Left ventricle myocardium inferior (tissue), 1 donor: ENCODE data around the gene UBA5. TPM values are rescaled to one million over a fixed set of nuclear protein-coding genes. Genes with fewer than 3 reads are reported as not detected.

ENCODE experiments used
- DNase-seq: peaks from one replicate; pipeline ENCODE4 v3.0.0-alpha.2; 2020
- H3K27ac ChIP-seq: fragments of 200-600 bp; replicated peaks from 2 replicates; pipeline ENCODE4 v1.8.0; 2021
- H3K27me3 ChIP-seq: fragments of 200-600 bp; 2 replicates; pipeline ENCODE4 v1.8.0; 2021; ENCODE audit warnings: low read depth
- H3K36me3 ChIP-seq: fragments of 200-600 bp; 2 replicates; pipeline ENCODE4 v1.8.0; 2021
- H3K4me1 ChIP-seq: fragments of 200-600 bp; 2 replicates; pipeline ENCODE4 v1.8.0; 2021
- H3K4me3 ChIP-seq: fragments of 200-600 bp; 2 replicates; pipeline ENCODE4 v1.8.0; 2021; ENCODE audit warnings: mild to moderate bottlenecking, moderate library complexity
- H3K9me3 ChIP-seq: fragments of 200-600 bp; replicated peaks from 2 replicates; pipeline ENCODE4 v1.8.0; 2021
- intact Hi-C: fragments of 100-400 bp; cut with micrococcal nuclease; formaldehyde crosslinking; loops from one replicate; pipeline ENCODE4 v1.11.0; 2022
- total RNA-seq: library from RNA; stranded (reverse); fragmentation: NEBNext Ultra II Directional; extraction: Animal tissue kit (Norgen Biotek cat#: 25700); gene quantifications from one replicate; pipeline ENCODE4 v1.2.1, GENCODE V29; 2021
- TF ChIP-seq, protein P1 (sequence below): fragments of 200-600 bp; IDR thresholded peaks from 2 replicates; pipeline ENCODE4 v1.8.0; 2021; ENCODE audit warnings: antibody characterized with exemption, mild to moderate bottlenecking, borderline replicate concordance
- donor health status: DM: no; HTN: yes; CAD: no; lungs with severe emphysema.

UBA5 gene
- total RNA-seq, 1 donor from 2014 or later, result 37.5 TPM

DNA sequence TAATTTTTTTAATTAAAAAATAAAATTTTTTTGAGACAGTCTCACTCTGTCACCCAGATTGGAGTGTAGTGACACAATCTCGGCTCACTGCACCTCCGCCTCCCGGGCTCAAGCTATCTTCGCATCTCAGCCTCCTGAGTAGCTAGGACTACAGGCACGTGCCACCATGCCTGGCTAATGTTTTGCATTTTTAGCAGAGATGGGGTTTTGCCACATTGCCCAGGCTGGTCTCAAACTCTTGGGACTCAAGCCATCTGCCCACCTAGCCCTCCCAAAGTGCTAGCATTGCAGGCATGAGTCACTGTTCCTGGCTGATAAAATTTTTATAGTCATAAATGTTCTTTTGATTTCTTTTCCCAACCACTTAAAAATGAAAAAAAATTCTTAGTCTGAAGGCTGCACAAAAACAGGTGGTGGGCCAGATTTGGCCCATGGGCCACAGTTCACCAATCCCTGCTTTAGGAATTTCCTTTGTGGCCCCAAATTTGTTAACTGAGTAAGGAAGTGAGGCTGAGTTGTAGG, 9.2 kb downstream of the UBA5 start:
- Histone ChIP-seq H3K36me3 (peaks cover 57% of the 10 kb centered on the region), H3K4me3 (no peak overlapping the region), H3K9me3 (no peaks in the 10 kb centered on the region), H3K27ac (no peak overlapping the region), H3K4me1 (peaks cover 33% of the 10 kb centered on the region), H3K27me3 (no peaks in the 10 kb centered on the region)
- no peak for DNase-seq
- intact Hi-C loops, result no loop called here
- TF ChIP-seq, protein P1, sequence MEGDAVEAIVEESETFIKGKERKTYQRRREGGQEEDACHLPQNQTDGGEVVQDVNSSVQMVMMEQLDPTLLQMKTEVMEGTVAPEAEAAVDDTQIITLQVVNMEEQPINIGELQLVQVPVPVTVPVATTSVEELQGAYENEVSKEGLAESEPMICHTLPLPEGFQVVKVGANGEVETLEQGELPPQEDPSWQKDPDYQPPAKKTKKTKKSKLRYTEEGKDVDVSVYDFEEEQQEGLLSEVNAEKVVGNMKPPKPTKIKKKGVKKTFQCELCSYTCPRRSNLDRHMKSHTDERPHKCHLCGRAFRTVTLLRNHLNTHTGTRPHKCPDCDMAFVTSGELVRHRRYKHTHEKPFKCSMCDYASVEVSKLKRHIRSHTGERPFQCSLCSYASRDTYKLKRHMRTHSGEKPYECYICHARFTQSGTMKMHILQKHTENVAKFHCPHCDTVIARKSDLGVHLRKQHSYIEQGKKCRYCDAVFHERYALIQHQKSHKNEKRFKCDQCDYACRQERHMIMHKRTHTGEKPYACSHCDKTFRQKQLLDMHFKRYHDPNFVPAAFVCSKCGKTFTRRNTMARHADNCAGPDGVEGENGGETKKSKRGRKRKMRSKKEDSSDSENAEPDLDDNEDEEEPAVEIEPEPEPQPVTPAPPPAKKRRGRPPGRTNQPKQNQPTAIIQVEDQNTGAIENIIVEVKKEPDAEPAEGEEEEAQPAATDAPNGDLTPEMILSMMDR, result no peak

- Histone ChIP-seq H3K27ac (no peak overlapping the region), H3K4me1 (peaks cover 4% of the 10 kb centered on the region), H3K36me3 (peaks cover 95% of the 10 kb centered on the region), H3K4me3 (no peak overlapping the region), H3K9me3 (no peaks in the 10 kb centered on the region), H3K27me3 (no peaks in the 10 kb centered on the region)
- no peak for DNase-seq
- intact Hi-C loops, result no loop called here
- TF ChIP-seq, protein P1, result no peak
Observed at GRCh38 chr3:132675408-132675807, 15.3 kb downstream of the UBA5 start.

DNA sequence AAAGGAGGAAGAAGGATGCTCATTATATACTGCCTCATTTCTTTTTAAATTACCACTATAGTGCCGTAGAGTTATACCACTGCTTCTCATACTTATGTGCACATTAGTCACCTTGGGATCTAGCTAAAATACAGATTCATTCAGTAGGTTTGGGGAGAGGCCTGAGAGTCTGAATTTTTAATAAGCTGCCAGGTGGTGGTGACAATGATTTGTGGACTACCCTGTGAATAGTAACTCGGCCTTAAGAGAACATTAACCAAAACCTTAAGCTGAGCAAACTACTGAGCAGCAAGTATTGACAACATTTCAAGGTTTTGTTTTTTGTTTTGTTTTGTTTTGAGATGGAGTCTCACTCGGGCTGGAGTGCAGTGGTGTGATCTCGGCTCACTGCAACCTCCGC, 19.8 kb downstream of the UBA5 start:
- TF ChIP-seq, protein P1, result no peak
- intact Hi-C loops, result no loop called here
- no peak overlapping the region for H3K27ac ChIP-seq
- peaks cover 96% of the 10 kb centered on the region for H3K36me3 ChIP-seq
- H3K4me3 ChIP-seq, result no peak overlapping the region
- H3K27me3 ChIP-seq, result no peaks in the 10 kb centered on the region
- no peaks in the 10 kb centered on the region for H3K9me3 ChIP-seq
- no peak for DNase-seq
- peaks cover 1% of the 10 kb centered on the region for H3K4me1 ChIP-seq

DNA sequence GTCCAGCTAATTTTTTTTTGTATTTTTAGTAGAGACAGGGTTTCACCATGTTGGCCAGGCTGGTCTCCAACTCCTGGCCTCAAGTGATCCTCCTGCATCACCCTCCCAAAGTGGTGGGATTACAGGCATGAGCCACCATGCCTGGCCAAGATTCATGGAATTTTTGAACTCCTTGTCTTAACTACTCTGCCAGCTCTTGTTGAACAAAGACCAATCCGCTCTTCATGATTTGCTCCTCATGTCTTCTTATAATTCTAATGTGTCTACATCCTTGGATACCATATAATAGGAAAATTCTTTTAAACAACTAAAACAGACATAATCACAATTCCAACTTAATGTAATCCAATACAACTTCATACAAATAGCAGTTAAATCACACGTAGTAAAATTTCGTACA, 21.3 kb downstream of the UBA5 start:
- peaks cover 96% of the 10 kb centered on the region for H3K36me3 ChIP-seq
- TF ChIP-seq, protein P1, result no peak
- intact Hi-C loops, result no loop called here

DNA sequence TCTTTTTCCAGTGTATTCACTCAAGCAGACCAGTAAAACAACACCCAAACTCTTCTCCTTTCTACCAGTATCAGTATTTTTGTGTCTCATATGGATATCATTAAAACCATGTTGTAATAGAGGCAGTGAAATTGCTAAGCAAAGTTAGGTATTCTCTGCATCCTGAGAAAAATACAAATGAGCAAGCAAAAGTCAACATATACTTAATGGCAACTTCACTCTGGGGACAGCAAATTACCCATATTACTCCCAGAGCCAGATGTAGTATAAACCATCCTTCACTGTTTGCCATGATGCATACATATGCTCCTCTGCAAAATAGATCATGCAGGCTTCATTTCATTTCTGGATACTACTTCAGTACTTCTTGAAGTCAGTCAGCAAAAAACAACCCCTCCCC, 22.1 kb downstream of the UBA5 start:
- no peaks in the 10 kb centered on the region for H3K9me3 ChIP-seq
- H3K27ac ChIP-seq, result no peak overlapping the region
- TF ChIP-seq, protein P1, result no peak
- no peaks in the 10 kb centered on the region for H3K27me3 ChIP-seq
- DNase-seq, result no peak
- intact Hi-C loops, result no loop called here
- H3K4me3 ChIP-seq, result no peak overlapping the region
- H3K4me1 ChIP-seq, result no peaks in the 10 kb centered on the region
- H3K36me3 ChIP-seq, result peaks cover 95% of the 10 kb centered on the region

More for the DNA sequence above, 21.3 kb downstream of the UBA5 start:
- DNase-seq, result no peak
- Histone ChIP-seq H3K4me3 (no peak overlapping the region), H3K27ac (no peak overlapping the region), H3K4me1 (no peaks in the 10 kb centered on the region), H3K27me3 (no peaks in the 10 kb centered on the region), H3K9me3 (no peaks in the 10 kb centered on the region)
